HUES48 (cell line): Measurements from ENCODE around the gene ZBTB7A.

ENCODE experiments used
- H3K27ac ChIP-seq: one replicate; pipeline ENCODE4 v1.7.0; 2013; ENCODE audit warnings: low read depth, low read length, inconsistent platforms
- H3K27me3 ChIP-seq: 2 replicates; pipeline ENCODE4 v1.6.1; 2013; ENCODE audit warnings: mild to moderate bottlenecking, low read length; ENCODE audit not compliant: control insufficient read depth, insufficient read depth
- H3K36me3 ChIP-seq: 2 replicates; pipeline ENCODE4 v1.6.1; 2013; ENCODE audit warnings: low read length; ENCODE audit not compliant: control insufficient read depth, insufficient read depth
- H3K4me1 ChIP-seq: 2 replicates; pipeline ENCODE4 v1.6.1; 2013; ENCODE audit warnings: mild to moderate bottlenecking, low read length; ENCODE audit not compliant: control insufficient read depth, insufficient read depth
- H3K4me3 ChIP-seq: 2 replicates; pipeline ENCODE4 v1.5.1; 2013; ENCODE audit warnings: mild to moderate bottlenecking, low read depth, low read length
- H3K9ac ChIP-seq: 2 replicates; pipeline ENCODE4 v1.6.1; 2013; ENCODE audit warnings: mild to moderate bottlenecking, low read depth, low read length, moderate library complexity
- H3K9me3 ChIP-seq: 2 replicates; pipeline ENCODE4 v1.6.1; 2013; ENCODE audit warnings: low read length; ENCODE audit not compliant: control insufficient read depth, insufficient read depth

The ZBTB7A gene

GRCh38 chr19:4030552-4030951, 36.1 kb downstream of the ZBTB7A start:
- Histone ChIP-seq H3K4me3 (no peak overlapping the region), H3K4me1 (no peaks in the 10 kb centered on the region), H3K27ac (no peak overlapping the region), H3K9ac (no peak overlapping the region), H3K27me3 (no peaks in the 10 kb centered on the region), H3K9me3 (no peaks in the 10 kb centered on the region), H3K36me3 (peaks cover 61% of the 10 kb centered on the region)

- Histone ChIP-seq H3K9ac (no peak overlapping the region), H3K4me1 (no peaks in the 10 kb centered on the region), H3K4me3 (no peak overlapping the region), H3K27me3 (no peaks in the 10 kb centered on the region), H3K36me3 (peaks cover 65% of the 10 kb centered on the region), H3K9me3 (no peaks in the 10 kb centered on the region), H3K27ac (no peak overlapping the region)
These were observed 37.5 kb downstream of the ZBTB7A start for GRCh38 chr19:4029247-4029614.

GRCh38 chr19:4028334-4029246, 38.1 kb downstream of the ZBTB7A start:
- Histone ChIP-seq H3K9ac (no peak overlapping the region), H3K4me3 (no peak overlapping the region), H3K9me3 (no peaks in the 10 kb centered on the region), H3K36me3 (peaks cover 65% of the 10 kb centered on the region), H3K27me3 (no peaks in the 10 kb centered on the region), H3K27ac (no peak overlapping the region), H3K4me1 (no peaks in the 10 kb centered on the region)

GRCh38 chr19:4027146-4027545, 39.6 kb downstream of the ZBTB7A start:
- H3K27ac ChIP-seq = no peak overlapping the region
- H3K9me3 ChIP-seq = no peaks in the 10 kb centered on the region
- no peak overlapping the region for H3K9ac ChIP-seq
- peaks cover 51% of the 10 kb centered on the region for H3K36me3 ChIP-seq
- no peak overlapping the region for H3K4me3 ChIP-seq
- no peaks in the 10 kb centered on the region for H3K4me1 ChIP-seq
- H3K27me3 ChIP-seq = no peaks in the 10 kb centered on the region

- H3K36me3 ChIP-seq = peaks cover 42% of the 10 kb centered on the region
- H3K27ac ChIP-seq = no peak overlapping the region
- H3K4me3 ChIP-seq = no peak overlapping the region
- H3K4me1 ChIP-seq = no peaks in the 10 kb centered on the region
- H3K27me3 ChIP-seq = no peaks in the 10 kb centered on the region
- H3K9me3 ChIP-seq = no peaks in the 10 kb centered on the region
- H3K9ac ChIP-seq = no peak overlapping the region
These were observed 41.4 kb downstream of the ZBTB7A start for GRCh38 chr19:4025317-4025716.

- Histone ChIP-seq H3K27me3 (no peaks in the 10 kb centered on the region), H3K27ac (no peak overlapping the region), H3K36me3 (peaks cover 37% of the 10 kb centered on the region), H3K9me3 (no peaks in the 10 kb centered on the region), H3K9ac (no peak overlapping the region), H3K4me1 (no peaks in the 10 kb centered on the region), H3K4me3 (no peak overlapping the region)
These were observed 42.9 kb downstream of the ZBTB7A start for GRCh38 chr19:4023600-4024398.

GRCh38 chr19:4019578-4019977, 47.1 kb downstream of the ZBTB7A start:
- Histone ChIP-seq H3K4me1 (no peaks in the 10 kb centered on the region), H3K9ac (no peak overlapping the region), H3K27me3 (no peaks in the 10 kb centered on the region), H3K27ac (no peak overlapping the region), H3K9me3 (no peaks in the 10 kb centered on the region), H3K36me3 (peaks cover 36% of the 10 kb centered on the region), H3K4me3 (no peak overlapping the region)

GRCh38 chr19:4018775-4019504, 47.8 kb downstream of the ZBTB7A start:
- Histone ChIP-seq H3K4me1 (no peaks in the 10 kb centered on the region), H3K4me3 (no peak overlapping the region), H3K9me3 (no peaks in the 10 kb centered on the region), H3K9ac (no peak overlapping the region), H3K27ac (no peak overlapping the region), H3K27me3 (no peaks in the 10 kb centered on the region), H3K36me3 (peaks cover 36% of the 10 kb centered on the region)

- Histone ChIP-seq H3K4me3 (no peak overlapping the region), H3K27me3 (no peaks in the 10 kb centered on the region), H3K9ac (no peak overlapping the region), H3K27ac (no peak overlapping the region), H3K9me3 (no peaks in the 10 kb centered on the region), H3K36me3 (peaks cover 40% of the 10 kb centered on the region), H3K4me1 (no peaks in the 10 kb centered on the region)
These were observed 48.5 kb downstream of the ZBTB7A start for GRCh38 chr19:4018140-4018613.

- Histone ChIP-seq H3K4me3 (no peak overlapping the region), H3K27ac (no peak overlapping the region), H3K9ac (no peak overlapping the region), H3K9me3 (no peaks in the 10 kb centered on the region), H3K36me3 (peaks cover 46% of the 10 kb centered on the region), H3K27me3 (no peaks in the 10 kb centered on the region), H3K4me1 (no peaks in the 10 kb centered on the region)
These were observed 49.6 kb downstream of the ZBTB7A start for GRCh38 chr19:4016903-4017638.
